GM23338 (cell line): ENCODE data around the gene PLEKHS1. TPM values are rescaled to one million over a fixed set of nuclear protein-coding genes. Genes with fewer than 3 reads are reported as not detected.
A peak's percentile ranks its signal among the peaks of the same experiment; 100 is the strongest.

Experiments
- ATAC-seq: fragments of 200-7000 bp; cut with Tn5 transposase; 3 replicates; pipeline ENCODE4 v1.9.1; 2020
- DNase-seq: peaks from one replicate; pipeline ENCODE4 v3.0.0-alpha.2; 2015; ENCODE audit warnings: low spot score
- H2AFZ ChIP-seq: fragments of 200-600 bp; sonication (generic); 2 replicates; pipeline ENCODE4 v1.8.0; 2016; ENCODE audit warnings: antibody characterized with exemption, mild to moderate bottlenecking, moderate library complexity
- H3F3A ChIP-seq: fragments of 200-600 bp; sonication (generic); replicated peaks from 2 replicates; pipeline ENCODE4 v1.8.0; 2017; ENCODE audit warnings: antibody characterized with exemption, mixed run types, low read depth
- H3K27ac ChIP-seq: fragments of 200-600 bp; sonication (generic); 2 replicates; pipeline ENCODE4 v1.6.1; 2016; ENCODE audit warnings: low read depth
- H3K27me3 ChIP-seq: fragments of 200-600 bp; sonication (generic); 2 replicates; pipeline ENCODE4 v1.8.0; 2016; ENCODE audit warnings: mild to moderate bottlenecking, mixed run types, moderate library complexity; ENCODE audit not compliant: insufficient read depth
- H3K36me3 ChIP-seq: fragments of 200-600 bp; sonication (generic); 2 replicates; pipeline ENCODE4 v1.8.0; 2016; ENCODE audit warnings: mild to moderate bottlenecking; ENCODE audit not compliant: insufficient read depth
- H3K4me1 ChIP-seq: fragments of 200-600 bp; sonication (generic); 2 replicates; pipeline ENCODE4 v1.8.0; 2016; ENCODE audit warnings: mild to moderate bottlenecking, moderate library complexity; ENCODE audit not compliant: insufficient read depth
- H3K4me2 ChIP-seq: fragments of 200-600 bp; sonication (generic); 2 replicates; pipeline ENCODE4 v1.7.1; 2017; ENCODE audit warnings: mixed run types
- H3K4me3 ChIP-seq: fragments of 200-600 bp; sonication (generic); 2 replicates; pipeline ENCODE4 v1.6.1; 2016; ENCODE audit warnings: mixed run types
- H3K79me2 ChIP-seq: fragments of 200-600 bp; sonication (generic); replicated peaks from 2 replicates; pipeline ENCODE4 v1.8.0; 2017; ENCODE audit warnings: mild to moderate bottlenecking; ENCODE audit not compliant: insufficient read depth
- H3K9me2 ChIP-seq: fragments of 200-600 bp; sonication (generic); 2 replicates; pipeline ENCODE4 v1.8.0; 2017; ENCODE audit not compliant: insufficient read depth
- H4K20me1 ChIP-seq: fragments of 200-600 bp; sonication (generic); replicated peaks from 2 replicates; pipeline ENCODE4 v1.8.0; 2017; ENCODE audit warnings: mild to moderate bottlenecking; ENCODE audit not compliant: insufficient read depth
- H3K27ac Mint-ChIP-seq: 2 replicates; pipeline ENCODE4 v1.8.0; 2020; ENCODE audit warnings: inconsistent platforms, mild to moderate bottlenecking, moderate library complexity, mixed read lengths
- H3K27me3 Mint-ChIP-seq: 3 replicates; pipeline ENCODE4 v1.8.0; 2022; ENCODE audit warnings: low read depth, mild to moderate bottlenecking, moderate library complexity, mixed read lengths, inconsistent platforms; ENCODE audit not compliant: insufficient read depth, poor library complexity
- H3K36me3 Mint-ChIP-seq: 3 replicates; pipeline ENCODE4 v1.8.0; 2021; ENCODE audit warnings: low read depth, mild to moderate bottlenecking, inconsistent platforms, moderate library complexity, mixed read lengths
- H3K4me1 Mint-ChIP-seq: 3 replicates; pipeline ENCODE4 v1.8.0; 2020; ENCODE audit warnings: mild to moderate bottlenecking, inconsistent platforms, mixed read lengths
- H3K4me3 Mint-ChIP-seq: 3 replicates; pipeline ENCODE4 v1.8.0; 2021; ENCODE audit warnings: moderate library complexity, mild to moderate bottlenecking, inconsistent platforms, mixed read lengths
- H3K9me3 Mint-ChIP-seq: 3 replicates; pipeline ENCODE4 v1.8.0; 2020; ENCODE audit warnings: moderate library complexity, mild to moderate bottlenecking, inconsistent platforms, mixed read lengths
- CTCF ChIP-seq, 2 experiments: fragments of 200-600 bp in 1 of 2; sonication (generic) in 1 of 2; conservative IDR thresholded peaks; 2 replicates each; pipeline versions ENCODE4 v1.5.1 to v1.6.1; 2016 to 2017; ENCODE audit warnings: antibody characterized with exemption in 2 of 2, low read depth in 2 of 2, mild to moderate bottlenecking in 2 of 2, moderate library complexity in 1 of 2
- ETS1 ChIP-seq: IDR thresholded peaks from 2 replicates; pipeline ENCODE4 v1.6.1; 2016; ENCODE audit warnings: antibody characterized with exemption
- EZH2phosphoT487 ChIP-seq: fragments of 200-600 bp; sonication (generic); IDR thresholded peaks from one replicate; pipeline ENCODE4 v1.8.1; 2018; ENCODE audit warnings: antibody characterized with exemption; ENCODE audit not compliant: unreplicated experiment
- NANOG ChIP-seq: IDR thresholded peaks from 2 replicates; pipeline ENCODE4 v1.6.1; 2016; ENCODE audit warnings: antibody characterized with exemption, borderline replicate concordance
- POLR2AphosphoS5 ChIP-seq: IDR thresholded peaks from 2 replicates; pipeline ENCODE4 v1.6.1; 2016; ENCODE audit warnings: antibody characterized with exemption, low read depth
- STAT1 ChIP-seq: IDR thresholded peaks from one replicate; pipeline ENCODE4 v1.6.1; 2016; ENCODE audit warnings: antibody characterized with exemption; ENCODE audit not compliant: unreplicated experiment
- ZNF331 ChIP-seq: fragments of 250-450 bp; sonication (Bioruptor Pico); IDR thresholded peaks from 2 replicates; pipeline ENCODE4 v1.5.0; 2020; ENCODE audit warnings: low read depth, mild to moderate bottlenecking, moderate library complexity
- ZNF462 ChIP-seq: fragments of 250-450 bp; sonication (Bioruptor Pico); IDR thresholded peaks from 2 replicates; pipeline ENCODE4 v1.5.0; 2020; ENCODE audit warnings: mild to moderate bottlenecking, moderate library complexity
- polyA plus RNA-seq: library from polyadenylated mRNA; unstranded; fragments of >200 nt; fragmentation: Nextera tagmentation; extraction: Ambion mirVana; gene quantifications from 2 replicates; pipeline ENCODE4 v1.2.1, GENCODE V29; 2016
- total RNA-seq: library from RNA; depleted of rRNA; stranded (reverse); fragments of >200 nt; shearing (Covaris generic); gene quantifications from 2 replicates; pipeline ENCODE4 v1.2.3, GENCODE V29; 2014

The PLEKHS1 gene
- total and polyA plus RNA-seq, 2 experiments from 2014 or later: not detected

- H3K27me3 ChIP-seq: no peaks in the 10 kb centered on the region
- H3K4me1 Mint-ChIP-seq: no peaks in the 10 kb centered on the region
- H2AFZ ChIP-seq: no peak overlapping the region
- H3K79me2 ChIP-seq: no peaks in the 10 kb centered on the region
- no peak overlapping the region for H3K4me3 ChIP-seq
- no peak overlapping the region for H3K4me3 Mint-ChIP-seq
- no peaks in the 10 kb centered on the region for H3K36me3 Mint-ChIP-seq
- no peak for DNase-seq
- no peak overlapping the region for H3K4me2 ChIP-seq
- TF ChIP-seq POLR2AphosphoS5: no peak
- no peak for TF ChIP-seq STAT1
- no peak for TF ChIP-seq ZNF462 (CRISPR knock-in tag)
- TF ChIP-seq ZNF331 (CRISPR knock-in tag): no peak
- H3K9me2 ChIP-seq: no peaks in the 10 kb centered on the region
- no peak overlapping the region for H3K27ac ChIP-seq
- no peaks in the 10 kb centered on the region for H3K36me3 ChIP-seq
- no peaks in the 10 kb centered on the region for H3K9me3 Mint-ChIP-seq
- no peak overlapping the region for H3K27ac Mint-ChIP-seq
- no peaks in the 10 kb centered on the region for H3K4me1 ChIP-seq
- H4K20me1 ChIP-seq: no peaks in the 10 kb centered on the region
- ATAC-seq: no peak
- no peaks in the 10 kb centered on the region for H3K27me3 Mint-ChIP-seq
- H3F3A ChIP-seq: no peaks in the 10 kb centered on the region
Observed at GRCh38 chr10:113752553-113752952, 1.1 kb downstream of the PLEKHS1 start.

- no peaks in the 10 kb centered on the region for H4K20me1 ChIP-seq
- no peaks in the 10 kb centered on the region for H3F3A ChIP-seq
- no peaks in the 10 kb centered on the region for H3K27me3 ChIP-seq
- Mint-ChIP-seq H3K27ac (no peak overlapping the region), H3K4me1 (no peaks in the 10 kb centered on the region), H3K9me3 (no peaks in the 10 kb centered on the region), H3K36me3 (no peaks in the 10 kb centered on the region), H3K27me3 (no peaks in the 10 kb centered on the region), H3K4me3 (no peak overlapping the region)
- no peak overlapping the region for H3K4me2 ChIP-seq
- H3K4me3 ChIP-seq: no peak overlapping the region
- DNase-seq (peak; percentile 13), ATAC-seq (no peak)
- no peaks in the 10 kb centered on the region for H3K4me1 ChIP-seq
- H2AFZ ChIP-seq: no peak overlapping the region
- H3K79me2 ChIP-seq: no peaks in the 10 kb centered on the region
- H3K36me3 ChIP-seq: no peaks in the 10 kb centered on the region
- H3K9me2 ChIP-seq: no peaks in the 10 kb centered on the region
- no peak overlapping the region for H3K27ac ChIP-seq
- no peak for TF ChIP-seq ZNF331 (CRISPR knock-in tag)
- TF ChIP-seq CTCF (conservative IDR thresholded peaks at IDR 0.05; ENCODE audit: low read depth in 2 of 2): no peak
- TF ChIP-seq EZH2phosphoT487: no peak
- TF ChIP-seq NANOG: no peak
- no peak for TF ChIP-seq ETS1
- no peak for TF ChIP-seq STAT1
- no peak for TF ChIP-seq POLR2AphosphoS5
Observed at GRCh38 chr10:113753020-113753692, 1.7 kb downstream of the PLEKHS1 start.
